ENCODE results near the gene TRIM42.

Gene TRIM42

GRCh38 chr3:140708815-140709214, 31.0 kb downstream of the TRIM42 start:
- no peaks in the 10 kb centered on the region for H3K36me3 ChIP-seq (ENCODE audit: control insufficient read depth, insufficient read depth, low read length)
- H3K27ac ChIP-seq (ENCODE audit: insufficient read depth, low read length, poor library complexity, severe bottlenecking) = no peak overlapping the region
- no peaks in the 10 kb centered on the region for H3K9me3 ChIP-seq (ENCODE audit: control insufficient read depth, low read length)
- no peaks in the 10 kb centered on the region for H3K27me3 ChIP-seq (replicated peaks; ENCODE audit: control insufficient read depth, insufficient read depth, low read length, poor library complexity, severe bottlenecking)
- no peak for DNase-seq
- no peaks in the 10 kb centered on the region for H3K4me1 ChIP-seq (ENCODE audit: control insufficient read depth, insufficient read depth, low read length, poor library complexity, severe bottlenecking)
- H3K4me3 ChIP-seq (ENCODE audit: insufficient read depth, low read depth, low read length, poor library complexity, severe bottlenecking) = no peak overlapping the region

DNA sequence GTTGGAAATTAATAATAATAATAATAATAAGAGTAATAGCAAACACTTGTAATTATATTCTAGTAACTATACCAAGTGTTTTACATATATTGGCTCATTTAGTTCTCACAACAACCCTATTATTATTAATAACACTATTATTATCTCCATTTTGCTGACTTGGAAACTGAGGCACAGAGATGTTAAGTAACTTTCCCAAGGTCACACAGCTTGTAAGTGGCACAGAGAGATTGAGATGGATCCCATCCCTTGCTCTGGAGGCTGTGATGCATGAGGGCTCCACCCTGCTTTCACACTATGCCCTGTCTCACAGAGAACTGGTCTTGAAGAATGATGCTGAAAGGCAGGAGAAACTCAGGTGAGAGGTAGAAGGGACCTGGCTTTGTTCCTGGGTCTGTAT, 31.9 kb downstream of the TRIM42 start:
- no peak overlapping the region for H3K27ac ChIP-seq (ENCODE audit: insufficient read depth, low read length, poor library complexity, severe bottlenecking)
- H3K4me3 ChIP-seq (ENCODE audit: insufficient read depth, low read depth, low read length, poor library complexity, severe bottlenecking) = no peak overlapping the region
- H3K4me1 ChIP-seq (ENCODE audit: control insufficient read depth, insufficient read depth, low read length, poor library complexity, severe bottlenecking) = no peaks in the 10 kb centered on the region
- DNase-seq = no peak
- no peaks in the 10 kb centered on the region for H3K27me3 ChIP-seq (replicated peaks; ENCODE audit: control insufficient read depth, insufficient read depth, low read length, poor library complexity, severe bottlenecking)
- H3K9me3 ChIP-seq (ENCODE audit: control insufficient read depth, low read length) = no peaks in the 10 kb centered on the region
- H3K36me3 ChIP-seq (ENCODE audit: control insufficient read depth, insufficient read depth, low read length) = no peaks in the 10 kb centered on the region

DNA sequence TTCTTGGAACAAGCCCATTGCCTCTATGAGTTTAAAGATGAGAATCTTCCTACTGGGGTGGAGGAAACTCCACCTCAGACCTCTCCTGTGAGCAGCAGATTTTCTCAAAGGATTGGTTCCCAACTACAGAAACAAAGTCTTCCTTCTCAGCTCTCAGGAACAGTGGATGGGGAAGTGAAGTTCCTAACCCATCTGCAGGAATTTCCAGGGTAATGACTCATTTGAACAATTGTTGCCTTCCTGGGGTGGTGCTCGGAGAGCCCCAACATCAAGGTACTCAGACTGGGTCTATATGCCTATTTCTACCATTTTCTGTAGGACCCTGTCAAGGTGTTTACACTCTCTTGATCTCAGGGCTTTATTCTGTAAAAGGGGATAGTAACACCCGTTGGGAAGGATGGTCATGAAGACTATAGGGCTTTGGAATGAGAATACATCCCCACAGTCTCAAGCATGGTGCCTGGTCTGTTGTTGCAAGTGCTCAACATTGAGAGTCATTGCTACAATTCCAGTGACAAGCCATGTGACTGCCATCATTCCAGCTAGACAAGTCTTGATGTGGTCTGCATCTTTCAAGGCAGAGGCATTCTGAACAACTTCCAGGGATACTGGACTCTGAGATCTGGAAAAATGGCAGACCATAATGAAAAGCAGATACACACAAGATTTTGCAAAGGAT, 33.0 kb downstream of the TRIM42 start:
- Histone ChIP-seq H3K9me3 (ENCODE audit: control insufficient read depth, low read length) (no peaks in the 10 kb centered on the region), H3K27me3 (replicated peaks; ENCODE audit: control insufficient read depth, insufficient read depth, low read length, poor library complexity, severe bottlenecking) (no peaks in the 10 kb centered on the region), H3K27ac (ENCODE audit: insufficient read depth, low read length, poor library complexity, severe bottlenecking) (no peak overlapping the region), H3K4me1 (ENCODE audit: control insufficient read depth, insufficient read depth, low read length, poor library complexity, severe bottlenecking) (no peaks in the 10 kb centered on the region), H3K4me3 (ENCODE audit: insufficient read depth, low read depth, low read length, poor library complexity, severe bottlenecking) (no peak overlapping the region), H3K36me3 (ENCODE audit: control insufficient read depth, insufficient read depth, low read length) (no peaks in the 10 kb centered on the region)
- no peak for DNase-seq

DNA sequence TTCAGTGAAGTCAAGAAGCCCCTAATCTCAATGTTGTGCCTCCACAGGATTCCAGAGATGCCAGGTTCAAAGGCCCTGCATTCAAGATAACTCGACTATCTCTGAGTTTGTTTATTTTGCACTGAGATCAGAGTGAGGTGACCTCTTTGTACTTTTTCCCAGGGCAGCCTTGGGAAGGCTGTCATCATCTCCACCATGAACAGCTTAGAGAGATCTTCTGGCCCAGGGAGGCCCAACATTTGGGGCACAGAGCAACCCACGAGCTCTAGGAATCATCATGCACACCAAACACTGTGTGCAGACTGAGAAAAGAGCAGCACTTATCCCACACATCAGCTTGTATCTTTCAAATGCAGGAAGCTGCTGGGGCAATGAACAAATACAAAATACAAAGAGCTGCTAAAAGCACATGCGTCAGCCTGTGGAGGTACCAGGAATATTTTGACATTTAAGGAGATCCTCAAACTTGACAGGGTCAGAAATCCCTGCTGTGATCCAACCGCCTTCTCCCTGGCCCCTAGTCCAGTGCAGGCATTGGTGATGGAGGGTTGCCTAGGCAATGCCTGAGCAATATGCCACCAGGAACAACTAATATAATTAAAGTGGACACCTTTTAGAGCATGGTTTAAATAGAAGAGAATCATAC, 33.6 kb downstream of the TRIM42 start:
- Histone ChIP-seq H3K4me1 (ENCODE audit: control insufficient read depth, insufficient read depth, low read length, poor library complexity, severe bottlenecking) (no peaks in the 10 kb centered on the region), H3K36me3 (ENCODE audit: control insufficient read depth, insufficient read depth, low read length) (no peaks in the 10 kb centered on the region), H3K9me3 (ENCODE audit: control insufficient read depth, low read length) (no peaks in the 10 kb centered on the region), H3K4me3 (ENCODE audit: insufficient read depth, low read depth, low read length, poor library complexity, severe bottlenecking) (no peak overlapping the region), H3K27me3 (replicated peaks; ENCODE audit: control insufficient read depth, insufficient read depth, low read length, poor library complexity, severe bottlenecking) (no peaks in the 10 kb centered on the region), H3K27ac (ENCODE audit: insufficient read depth, low read length, poor library complexity, severe bottlenecking) (no peak overlapping the region)
- no peak for DNase-seq

GRCh38 chr3:140712301-140712700, 34.4 kb downstream of the TRIM42 start:
- Histone ChIP-seq H3K27me3 (replicated peaks; ENCODE audit: control insufficient read depth, insufficient read depth, low read length, poor library complexity, severe bottlenecking) (no peaks in the 10 kb centered on the region), H3K4me3 (ENCODE audit: insufficient read depth, low read depth, low read length, poor library complexity, severe bottlenecking) (no peak overlapping the region), H3K4me1 (ENCODE audit: control insufficient read depth, insufficient read depth, low read length, poor library complexity, severe bottlenecking) (no peaks in the 10 kb centered on the region), H3K9me3 (ENCODE audit: control insufficient read depth, low read length) (no peaks in the 10 kb centered on the region), H3K36me3 (ENCODE audit: control insufficient read depth, insufficient read depth, low read length) (no peaks in the 10 kb centered on the region), H3K27ac (ENCODE audit: insufficient read depth, low read length, poor library complexity, severe bottlenecking) (no peak overlapping the region)
- no peak for DNase-seq

DNA sequence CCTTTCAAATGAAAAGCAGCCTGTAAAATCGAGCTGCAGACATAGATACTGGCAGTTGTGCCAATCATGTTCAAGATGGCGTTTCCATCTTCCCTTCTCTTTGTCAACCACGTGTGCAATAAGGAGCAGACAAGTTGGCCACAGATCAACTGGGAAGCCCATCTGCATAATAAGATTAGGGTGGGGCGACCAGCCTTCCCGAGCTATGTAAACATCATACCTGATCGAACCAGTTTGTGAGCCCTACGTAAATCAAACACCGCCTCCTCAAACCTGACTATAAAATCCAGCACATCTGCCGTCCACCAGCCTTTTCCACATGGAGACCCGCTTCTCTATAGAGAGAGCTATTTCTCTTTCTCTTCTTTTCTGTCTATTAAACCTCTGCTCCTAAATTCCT, 37.2 kb downstream of the TRIM42 start:
- Histone ChIP-seq H3K27ac (ENCODE audit: insufficient read depth, low read length, poor library complexity, severe bottlenecking) (no peak overlapping the region), H3K9me3 (ENCODE audit: control insufficient read depth, low read length) (no peaks in the 10 kb centered on the region), H3K36me3 (ENCODE audit: control insufficient read depth, insufficient read depth, low read length) (no peaks in the 10 kb centered on the region), H3K4me1 (ENCODE audit: control insufficient read depth, insufficient read depth, low read length, poor library complexity, severe bottlenecking) (no peaks in the 10 kb centered on the region), H3K27me3 (replicated peaks; ENCODE audit: control insufficient read depth, insufficient read depth, low read length, poor library complexity, severe bottlenecking) (no peaks in the 10 kb centered on the region), H3K4me3 (ENCODE audit: insufficient read depth, low read depth, low read length, poor library complexity, severe bottlenecking) (no peak overlapping the region)
- DNase-seq = no peak

GRCh38 chr3:140717921-140718320, 40.1 kb downstream of the TRIM42 start:
- Histone ChIP-seq H3K4me3 (ENCODE audit: insufficient read depth, low read depth, low read length, poor library complexity, severe bottlenecking) (no peak overlapping the region), H3K27ac (ENCODE audit: insufficient read depth, low read length, poor library complexity, severe bottlenecking) (no peak overlapping the region), H3K9me3 (ENCODE audit: control insufficient read depth, low read length) (no peaks in the 10 kb centered on the region), H3K36me3 (ENCODE audit: control insufficient read depth, insufficient read depth, low read length) (no peaks in the 10 kb centered on the region), H3K27me3 (replicated peaks; ENCODE audit: control insufficient read depth, insufficient read depth, low read length, poor library complexity, severe bottlenecking) (no peaks in the 10 kb centered on the region), H3K4me1 (ENCODE audit: control insufficient read depth, insufficient read depth, low read length, poor library complexity, severe bottlenecking) (no peaks in the 10 kb centered on the region)
- no peak for DNase-seq

GRCh38 chr3:140719841-140720614, 42.2 kb downstream of the TRIM42 start:
- no peak overlapping the region for H3K4me3 ChIP-seq (ENCODE audit: insufficient read depth, low read depth, low read length, poor library complexity, severe bottlenecking)
- no peak overlapping the region for H3K27ac ChIP-seq (ENCODE audit: insufficient read depth, low read length, poor library complexity, severe bottlenecking)
- no peak for DNase-seq
- no peaks in the 10 kb centered on the region for H3K9me3 ChIP-seq (ENCODE audit: control insufficient read depth, low read length)
- H3K36me3 ChIP-seq (ENCODE audit: control insufficient read depth, insufficient read depth, low read length) = no peaks in the 10 kb centered on the region
- H3K27me3 ChIP-seq (replicated peaks; ENCODE audit: control insufficient read depth, insufficient read depth, low read length, poor library complexity, severe bottlenecking) = no peaks in the 10 kb centered on the region
- no peaks in the 10 kb centered on the region for H3K4me1 ChIP-seq (ENCODE audit: control insufficient read depth, insufficient read depth, low read length, poor library complexity, severe bottlenecking)

DNA sequence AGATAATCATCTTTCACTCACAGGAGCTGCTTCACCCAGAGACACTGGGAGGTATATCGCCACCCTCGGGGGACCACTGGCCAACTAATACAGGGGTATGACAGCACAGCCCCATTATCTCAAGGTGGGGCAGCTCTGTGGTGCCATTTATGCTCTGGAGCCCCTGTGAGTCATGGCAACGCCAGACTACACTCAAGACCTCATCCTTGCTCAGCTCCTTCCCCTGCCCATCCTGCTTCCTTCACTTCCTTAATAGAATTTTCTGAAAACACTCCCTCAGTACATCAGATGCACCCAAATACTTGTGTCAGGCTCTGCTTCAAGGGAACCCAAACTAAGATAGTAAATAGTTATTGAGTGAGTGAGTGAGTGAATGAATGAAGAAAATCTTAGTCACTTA, 45.7 kb downstream of the TRIM42 start:
- no peaks in the 10 kb centered on the region for H3K4me1 ChIP-seq (ENCODE audit: control insufficient read depth, insufficient read depth, low read length, poor library complexity, severe bottlenecking)
- no peak overlapping the region for H3K4me3 ChIP-seq (ENCODE audit: insufficient read depth, low read depth, low read length, poor library complexity, severe bottlenecking)
- H3K27me3 ChIP-seq (replicated peaks; ENCODE audit: control insufficient read depth, insufficient read depth, low read length, poor library complexity, severe bottlenecking) = no peaks in the 10 kb centered on the region
- DNase-seq = no peak
- no peak overlapping the region for H3K27ac ChIP-seq (ENCODE audit: insufficient read depth, low read length, poor library complexity, severe bottlenecking)
- no peaks in the 10 kb centered on the region for H3K9me3 ChIP-seq (ENCODE audit: control insufficient read depth, low read length)
- no peaks in the 10 kb centered on the region for H3K36me3 ChIP-seq (ENCODE audit: control insufficient read depth, insufficient read depth, low read length)
